Testis (tissue), 2 donors: ENCODE measurements around the gene MT4.

ENCODE experiments used
- POLR2A ChIP-seq: fragments of 450-650 bp; IDR thresholded peaks from one replicate; pipeline ENCODE4 v1.6.1; 2017; ENCODE audit warnings: antibody characterized with exemption, mild to moderate bottlenecking, moderate library complexity
- TF ChIP-seq, protein P1 (sequence below), 3 experiments: fragments of 450-650 bp in 2 of 3; fragments of 200-600 bp in 1 of 3; sonication (generic) in 1 of 3; IDR thresholded peaks; one replicate each; pipeline ENCODE4 v1.5.1; 2016 to 2019; ENCODE audit warnings: antibody characterized with exemption in 3 of 3, mild to moderate bottlenecking in 2 of 3, moderate library complexity in 1 of 3

DNA sequence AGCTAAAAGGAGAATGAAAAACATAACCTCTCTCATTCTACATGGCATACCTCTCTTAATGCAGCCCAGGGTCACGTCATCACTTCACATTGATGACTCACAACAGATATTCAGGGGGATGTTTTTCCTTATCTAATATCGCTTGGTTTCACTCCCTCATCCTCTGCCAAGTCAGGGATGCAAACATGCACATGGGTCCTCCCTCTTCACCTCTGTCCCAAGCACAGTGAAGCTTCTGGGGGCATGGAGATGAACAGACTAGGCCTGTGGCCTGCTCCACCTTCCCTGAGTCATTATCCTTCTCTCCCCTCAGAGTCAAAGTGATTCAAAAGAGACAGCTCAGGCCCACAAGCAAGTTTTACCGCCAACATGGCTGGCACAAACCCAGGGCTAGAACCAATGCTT is 41.2 kb downstream of the MT4 start:
- TF ChIP-seq, protein P1, sequence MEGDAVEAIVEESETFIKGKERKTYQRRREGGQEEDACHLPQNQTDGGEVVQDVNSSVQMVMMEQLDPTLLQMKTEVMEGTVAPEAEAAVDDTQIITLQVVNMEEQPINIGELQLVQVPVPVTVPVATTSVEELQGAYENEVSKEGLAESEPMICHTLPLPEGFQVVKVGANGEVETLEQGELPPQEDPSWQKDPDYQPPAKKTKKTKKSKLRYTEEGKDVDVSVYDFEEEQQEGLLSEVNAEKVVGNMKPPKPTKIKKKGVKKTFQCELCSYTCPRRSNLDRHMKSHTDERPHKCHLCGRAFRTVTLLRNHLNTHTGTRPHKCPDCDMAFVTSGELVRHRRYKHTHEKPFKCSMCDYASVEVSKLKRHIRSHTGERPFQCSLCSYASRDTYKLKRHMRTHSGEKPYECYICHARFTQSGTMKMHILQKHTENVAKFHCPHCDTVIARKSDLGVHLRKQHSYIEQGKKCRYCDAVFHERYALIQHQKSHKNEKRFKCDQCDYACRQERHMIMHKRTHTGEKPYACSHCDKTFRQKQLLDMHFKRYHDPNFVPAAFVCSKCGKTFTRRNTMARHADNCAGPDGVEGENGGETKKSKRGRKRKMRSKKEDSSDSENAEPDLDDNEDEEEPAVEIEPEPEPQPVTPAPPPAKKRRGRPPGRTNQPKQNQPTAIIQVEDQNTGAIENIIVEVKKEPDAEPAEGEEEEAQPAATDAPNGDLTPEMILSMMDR (IDR thresholded peaks at IDR 0.05), result no peak
- no peak for TF ChIP-seq POLR2A
